Gastrocnemius medialis (tissue), 4 donors: Measurements from ENCODE around the gene PLK3. TPM values are rescaled to one million over a fixed set of nuclear protein-coding genes. Genes with fewer than 3 reads are reported as not detected.
"Not testable (repeated sequence)": the region's sequence is repeated elsewhere in the genome, so short reads cannot be mapped to it uniquely, and the experiment has no call there.

Experiments used
- ATAC-seq, 2 donors: fragments of 150-250 bp; one replicate each; pipeline ENCODE4 v1.9.1; 2016
- DNase-seq, 2 donors: peaks; one replicate each; pipeline ENCODE4 v3.0.0-alpha.2; 2019
- H3K27ac ChIP-seq, 4 donors: fragments of 200-600 bp; sonication (generic); 1 replicate in 1 of 4; 2 replicates in 3 of 4; pipeline ENCODE4 v1.5.1; 2016 to 2018; ENCODE audit warnings: mild to moderate bottlenecking in 2 of 4, moderate library complexity in 1 of 4
- H3K27me3 ChIP-seq, 3 donors: fragments of 200-600 bp; sonication (generic) in 2 of 3; 1 replicate in 1 of 3; 2 replicates in 2 of 3; pipeline versions ENCODE4 v1.5.1 to v1.6.0; 2016 to 2019; ENCODE audit warnings: mild to moderate bottlenecking in 1 of 3, moderate library complexity in 1 of 3
- H3K36me3 ChIP-seq, 2 donors: fragments of 200-600 bp; sonication (generic) in 1 of 2; one replicate each; pipeline ENCODE4 v1.5.1; 2017 to 2018
- H3K4me1 ChIP-seq, 2 donors: fragments of 200-600 bp; sonication (generic) in 1 of 2; one replicate each; pipeline ENCODE4 v1.5.1; 2016 to 2017; ENCODE audit warnings: mild to moderate bottlenecking in 2 of 2
- H3K4me3 ChIP-seq, 4 donors: fragments of 200-600 bp; sonication (generic) in 3 of 4; 1 replicate in 1 of 4; 2 replicates in 3 of 4; pipeline ENCODE4 v1.5.1; 2016 to 2019; ENCODE audit warnings: mild to moderate bottlenecking in 2 of 4
- H3K9me3 ChIP-seq, 3 donors: fragments of 200-600 bp; sonication (generic) in 2 of 3; 1 replicate in 1 of 3; 2 replicates in 2 of 3; pipeline ENCODE4 v1.5.1; 2016 to 2019
- CTCF ChIP-seq, 5 experiments: fragments of 450-650 bp in 3 of 5; fragments of 200-600 bp in 2 of 5; sonication (generic) in 2 of 5; IDR thresholded peaks in 4 of 5; conservative IDR thresholded peaks in 1 of 5; 1 replicate in 4 of 5; 2 replicates in 1 of 5; pipeline ENCODE4 v1.5.1; 2016 to 2019; ENCODE audit warnings: antibody characterized with exemption in 5 of 5, mild to moderate bottlenecking in 3 of 5, moderate library complexity in 3 of 5
- POLR2A ChIP-seq, 2 donors: fragments of 450-650 bp; IDR thresholded peaks; one replicate each; pipeline ENCODE4 v1.6.1; 2017; ENCODE audit warnings: antibody characterized with exemption in 2 of 2, mild to moderate bottlenecking in 2 of 2, moderate library complexity in 2 of 2
- in situ Hi-C, 4 donors: fragments of 200-750 bp; cut with MboI; loops; one replicate each; pipeline versions ENCODE4 v1.15.0 to v1.8.0; 2017; ENCODE audit warnings: low sequenced_read_pairs in 4 of 4
- intact Hi-C: fragments of 100-400 bp; cut with DNase I; formaldehyde crosslinking; loops from one replicate; pipeline ENCODE4 v1.15.1; 2023; ENCODE audit warnings: low total_unique reads
- total RNA-seq, 4 donors: library from RNA; depleted of rRNA; stranded (reverse); fragments of >200 nt; gene quantifications; one replicate each; pipeline versions ENCODE4 v1.1.0 to v1.2.3, GENCODE V29; 2016

PLK3 gene
- total RNA-seq, 4 donors from 2014 or later, result 1.6 to 4.3 (median 3.6) TPM

GRCh38 chr1:44792736-44793502, 7.3 kb upstream of the PLK3 start:
- Histone ChIP-seq H3K4me1 (peaks cover 0 to 3% of the 10 kb centered on the region in 2 donors), H3K27me3 (no peaks in the 10 kb centered on the region), H3K27ac (no peak overlapping the region), H3K4me3 (no peak overlapping the region), H3K36me3 (no peaks in the 10 kb centered on the region), H3K9me3 (no peaks in the 10 kb centered on the region)
- ATAC-seq (no peak), DNase-seq (no peak)
- in situ Hi-C loops, result loop anchor here in 1 of 4 donors (25.0 kb wide), 2 partner anchors 194 to 719 kb away; partner anchors contain the start of genes CCDC163, EIF2B3, MMACHC and PRDX1
- TF ChIP-seq POLR2A (IDR thresholded peaks at IDR 0.05), result no peak
- no peak for TF ChIP-seq CTCF (IDR thresholded peaks at IDR 0.05 in 4 of 5, conservative IDR thresholded peaks at IDR 0.05 in 1 of 5)
- intact Hi-C loops, result no loop called here

GRCh38 chr1:44797886-44798285, 2.3 kb upstream of the PLK3 start:
- H3K36me3 ChIP-seq, H3K27me3 ChIP-seq, H3K9me3 ChIP-seq, H3K4me3 ChIP-seq, intact Hi-C loops, ATAC-seq: not testable (repeated sequence)
- Histone ChIP-seq H3K27ac (peak overlapping the region in 1 of 4 donors; percentile 99), H3K4me1 (peaks cover 16 to 21% of the 10 kb centered on the region in 2 donors)
- in situ Hi-C loops, result loop anchor here in 1 of 4 donors (25.0 kb wide), 2 partner anchors 189 to 714 kb away; partner anchors contain the start of genes CCDC163, EIF2B3, MMACHC and PRDX1
- peak in 1 of 2 donors; percentile 9 for DNase-seq

- Histone ChIP-seq H3K4me3 (no peak overlapping the region), H3K27me3 (no peaks in the 10 kb centered on the region), H3K27ac (peak overlapping the region; percentile 91 to 99 (median 95)), H3K9me3 (no peaks in the 10 kb centered on the region), H3K4me1 (peaks cover 16 to 30% of the 10 kb centered on the region in 2 donors), H3K36me3 (no peaks in the 10 kb centered on the region)
- no peak for DNase-seq
- in situ Hi-C loops, result loop anchor here in 1 of 4 donors (25.0 kb wide), 2 partner anchors 189 to 714 kb away; partner anchors contain the start of genes CCDC163, EIF2B3, MMACHC and PRDX1
- TF ChIP-seq POLR2A (IDR thresholded peaks at IDR 0.05) (no peak), CTCF (IDR thresholded peaks at IDR 0.05 in 4 of 5, conservative IDR thresholded peaks at IDR 0.05 in 1 of 5) (no peak)
- no peak for ATAC-seq
- intact Hi-C loops, result no loop called here
Measured at GRCh38 chr1:44798481-44799365, 1.5 kb upstream of the PLK3 start.

GRCh38 chr1:44801491-44802305, 1.5 kb downstream of the PLK3 start:
- in situ Hi-C loops, result no loop called here
- Histone ChIP-seq H3K27me3 (no peaks in the 10 kb centered on the region), H3K27ac (peak overlapping the region; percentile 66 to 98 (median 92)), H3K36me3 (peaks cover 0 to 18% of the 10 kb centered on the region in 2 donors), H3K4me3 (peak overlapping the region; percentile 17 to 81 (median 72)), H3K9me3 (no peaks in the 10 kb centered on the region), H3K4me1 (peaks cover 21 to 41% of the 10 kb centered on the region in 2 donors)
- no peak for DNase-seq
- intact Hi-C loops, result loop anchor here (2.0 kb wide), 1 partner anchor 17 kb away; no protein-coding TSS in a partner anchor
- TF ChIP-seq POLR2A (IDR thresholded peaks at IDR 0.05), result no peak
- TF ChIP-seq CTCF (IDR thresholded peaks at IDR 0.05 in 4 of 5, conservative IDR thresholded peaks at IDR 0.05 in 1 of 5), result no peak
- no peak for ATAC-seq
